HG02885 (cell line): Measurements from ENCODE around the gene KMT5C.

Experiments
- ATAC-seq: cut with Tn5 transposase; IDR thresholded peaks from one replicate; pipeline ENCODE4 v1.9.1; 2021; ENCODE audit warnings: mild to moderate bottlenecking; ENCODE audit not compliant: unreplicated experiment, poor library complexity

The KMT5C gene

DNA sequence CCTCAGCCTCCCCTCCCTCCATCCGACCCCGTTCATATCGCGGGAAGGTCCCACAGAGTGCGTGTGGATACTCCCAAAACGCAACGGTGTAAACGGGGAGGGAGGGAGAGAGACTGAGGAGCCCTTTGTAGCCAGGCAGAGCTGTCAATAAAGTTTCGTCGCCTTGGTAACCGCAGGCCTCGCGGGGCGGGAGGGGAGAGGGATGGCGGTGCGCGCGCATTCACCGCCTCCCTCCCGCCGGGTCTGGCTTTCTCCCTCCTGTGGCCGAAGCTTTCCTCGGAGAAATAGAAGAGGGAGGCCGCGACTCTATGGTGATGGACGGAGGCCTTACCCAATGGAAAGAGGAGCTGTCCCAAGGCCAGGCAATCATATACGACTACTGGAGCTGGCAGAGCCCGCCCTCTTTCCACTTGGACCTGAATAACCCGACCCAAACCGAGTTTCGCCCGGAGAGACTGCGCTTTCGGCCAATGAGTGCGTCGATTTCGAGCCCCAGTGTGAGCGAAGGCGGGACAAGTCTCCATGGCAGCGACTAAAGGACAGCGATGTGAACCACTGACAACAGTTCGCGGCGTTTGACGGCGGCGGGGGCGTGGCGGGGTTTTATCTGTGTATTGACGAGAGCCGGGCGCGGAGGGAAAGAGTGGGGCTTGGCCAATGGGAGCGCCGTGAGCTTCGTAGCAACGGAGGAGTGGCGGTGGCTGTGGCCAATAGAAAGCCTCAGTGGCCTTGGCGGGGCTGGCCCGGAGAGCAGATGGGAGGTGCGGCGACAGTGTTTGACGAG lies at the start of gene KMT5C:
KMT5C (plus strand) TSS at position 772 of the 784 bp plus-strand sequence. CDS start 2,061 bp downstream, outside the sequence.
- ATAC-seq, result peak; percentile 83

DNA sequence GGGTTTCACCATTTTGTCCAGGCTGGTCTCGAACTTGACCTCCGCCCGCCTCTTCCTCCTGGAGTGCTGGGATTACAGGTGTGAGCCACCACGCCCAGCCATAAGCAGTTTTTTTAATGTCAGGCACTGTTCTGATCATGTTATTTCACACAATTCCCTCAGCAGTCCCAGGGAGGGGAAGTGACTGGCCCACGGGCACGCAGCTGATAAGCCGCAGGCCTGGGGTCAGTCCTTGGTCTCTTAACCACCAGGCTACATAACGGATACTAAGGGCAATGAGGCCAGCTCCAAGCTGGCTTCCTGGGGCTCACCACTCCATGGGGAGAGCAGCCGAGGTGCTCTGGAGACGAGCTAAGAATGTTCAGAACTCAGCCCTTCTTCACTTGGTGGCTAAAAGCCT lies 42.4 kb upstream of the KMT5C start:
- no peak for ATAC-seq

DNA sequence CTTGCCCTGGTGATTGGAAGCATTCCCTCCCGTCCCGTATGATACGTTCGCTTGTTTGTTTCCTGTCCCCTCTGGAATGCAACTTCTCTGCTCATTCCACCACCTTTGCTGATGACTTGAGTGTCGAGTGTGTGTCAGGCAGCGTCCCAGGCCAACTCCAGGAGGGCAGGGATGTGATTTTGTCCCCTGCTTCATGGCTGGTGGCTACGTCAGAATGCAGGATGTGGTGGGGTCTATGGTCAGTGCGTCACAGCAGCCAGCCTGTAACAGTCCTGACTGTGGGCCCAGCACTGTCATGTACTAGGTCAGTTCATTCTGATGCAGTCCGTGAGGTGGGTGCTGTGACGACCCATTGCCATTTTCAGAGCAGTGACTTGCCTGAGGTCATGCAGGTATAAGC lies 39.7 kb upstream of the KMT5C start:
- no peak for ATAC-seq

DNA sequence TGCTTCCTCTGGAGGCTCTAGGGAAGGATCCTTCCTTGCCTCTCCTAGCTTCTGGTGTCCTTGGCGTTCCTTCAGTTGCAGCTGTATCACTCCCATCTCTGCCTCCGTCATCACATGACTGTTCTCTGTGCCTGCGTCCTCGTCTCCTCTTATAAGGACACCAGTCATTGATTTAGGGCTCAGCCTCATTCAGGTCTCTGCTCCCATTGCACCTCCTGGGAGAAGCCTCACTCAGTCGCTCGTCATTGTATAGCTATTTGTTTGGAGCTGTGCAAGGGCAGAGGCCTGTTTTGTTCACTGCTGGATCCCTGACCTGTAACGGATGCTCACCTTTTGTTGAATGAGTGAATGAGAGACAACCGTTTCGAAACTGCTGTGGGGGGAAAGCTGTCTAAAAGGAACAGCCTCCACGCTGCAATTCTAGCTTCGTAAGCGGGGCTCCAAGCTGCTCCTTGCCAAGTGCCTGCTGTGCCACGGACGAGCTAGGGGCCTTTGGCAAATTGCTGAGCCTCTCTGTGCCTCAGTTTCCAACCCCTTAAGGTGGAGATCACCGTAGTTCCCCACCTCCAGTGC lies 38.7 kb upstream of the KMT5C start:
- ATAC-seq, result no peak

DNA sequence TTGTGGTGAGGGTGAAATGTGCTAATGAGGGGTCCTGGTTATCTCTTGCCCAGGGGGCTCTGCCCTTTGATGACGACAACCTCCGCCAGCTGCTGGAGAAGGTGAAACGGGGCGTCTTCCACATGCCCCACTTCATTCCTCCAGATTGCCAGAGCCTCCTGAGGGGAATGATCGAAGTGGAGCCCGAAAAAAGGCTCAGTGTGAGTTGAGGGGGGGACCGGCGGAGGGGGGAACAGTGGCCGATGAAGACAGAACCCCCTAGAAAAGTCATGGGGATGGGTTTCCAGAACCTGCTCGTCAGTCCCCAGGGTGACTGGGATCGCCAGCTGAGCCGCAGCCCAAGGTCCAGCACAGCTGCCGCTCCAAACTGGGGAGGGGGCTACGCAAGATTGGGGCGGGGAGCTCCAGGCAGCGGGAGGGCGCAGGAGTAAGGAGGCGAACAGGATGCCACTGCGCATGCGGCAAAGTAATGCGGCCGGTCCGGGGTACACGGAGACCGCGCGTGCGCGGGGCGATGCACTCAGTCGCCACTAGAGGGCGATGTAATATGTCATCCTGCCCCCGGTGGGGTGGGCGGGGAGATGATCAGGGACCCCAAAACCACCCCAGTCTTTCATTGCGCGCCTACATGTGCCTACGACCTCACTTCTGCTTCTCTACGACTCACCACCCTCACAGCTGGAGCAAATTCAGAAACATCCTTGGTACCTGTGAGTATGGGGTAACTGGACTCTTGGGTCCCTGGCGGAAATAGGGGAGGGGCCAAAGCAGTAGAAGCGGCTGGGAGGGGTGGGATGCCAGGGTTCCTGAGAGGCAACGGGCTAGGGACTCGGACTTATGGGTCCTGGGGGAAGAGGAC lies 38.0 kb upstream of the KMT5C start:
- peak; percentile 79 for ATAC-seq

DNA sequence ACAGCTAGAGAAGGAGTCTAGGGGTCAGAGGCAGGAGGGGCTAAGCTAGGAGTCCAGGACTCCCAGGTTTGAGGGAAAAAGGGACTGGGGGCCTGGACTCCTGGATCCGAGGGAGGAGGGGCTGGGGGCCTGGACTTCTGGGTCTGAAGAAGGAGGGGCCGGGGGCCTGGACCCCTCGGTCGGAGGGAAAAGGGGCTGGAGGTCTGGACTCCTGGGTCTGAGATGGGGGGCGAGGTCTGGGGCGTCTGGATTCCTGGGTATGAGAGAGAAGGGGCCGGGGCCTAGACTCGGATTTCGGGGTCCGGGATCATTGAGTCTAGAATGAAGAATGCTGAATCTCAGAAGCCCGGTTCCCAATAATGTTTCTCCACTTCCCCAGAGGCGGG lies 37.4 kb upstream of the KMT5C start:
- no peak for ATAC-seq

DNA sequence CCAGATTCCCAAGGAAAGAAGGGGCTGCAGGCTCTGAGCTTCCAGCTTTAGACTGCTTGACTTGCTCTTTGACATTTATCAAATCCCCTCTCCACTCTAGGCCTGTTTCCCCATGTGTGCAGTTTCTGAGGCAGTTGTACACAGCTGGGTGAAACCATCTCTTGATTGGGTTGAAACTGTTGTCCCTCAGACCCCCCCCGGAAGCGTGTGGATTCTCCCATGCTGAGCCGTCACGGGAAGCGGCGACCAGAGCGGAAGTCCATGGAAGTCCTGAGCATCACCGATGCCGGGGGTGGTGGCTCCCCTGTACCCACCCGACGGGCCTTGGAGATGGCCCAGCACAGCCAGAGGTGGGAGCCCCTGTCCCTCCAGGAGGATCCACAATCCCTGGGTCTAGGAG lies 36.2 kb upstream of the KMT5C start:
- no peak for ATAC-seq

DNA sequence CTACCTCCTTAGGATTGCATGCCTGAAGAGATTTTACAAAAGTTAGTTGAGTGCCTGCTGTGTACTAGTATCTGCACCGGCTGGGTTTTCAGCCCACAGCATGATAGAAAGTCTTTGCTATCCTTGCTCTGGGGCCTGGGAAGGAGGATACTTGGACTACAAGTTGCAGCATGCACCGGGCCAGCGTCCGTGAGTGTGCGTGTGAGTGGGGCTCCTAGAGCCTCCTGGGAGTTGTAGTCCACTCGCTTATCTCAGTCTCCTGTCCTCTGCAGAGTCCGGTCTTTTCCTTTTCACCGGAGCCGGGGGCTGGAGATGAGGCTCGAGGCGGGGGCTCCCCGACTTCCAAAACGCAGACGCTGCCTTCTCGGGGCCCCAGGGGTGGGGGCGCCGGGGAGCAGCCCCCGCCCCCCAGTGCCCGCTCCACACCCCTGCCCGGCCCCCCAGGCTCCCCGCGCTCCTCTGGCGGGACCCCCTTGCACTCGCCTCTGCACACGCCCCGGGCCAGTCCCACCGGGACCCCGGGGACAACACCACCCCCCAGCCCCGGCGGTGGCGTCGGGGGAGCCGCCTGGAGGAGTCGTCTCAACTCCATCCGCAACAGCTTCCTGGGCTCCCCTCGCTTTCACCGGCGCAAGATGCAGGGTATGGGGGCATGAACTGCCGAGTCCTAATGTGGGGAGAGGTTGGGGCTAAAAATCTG lies 35.2 kb upstream of the KMT5C start:
- peak; percentile 50 for ATAC-seq

DNA sequence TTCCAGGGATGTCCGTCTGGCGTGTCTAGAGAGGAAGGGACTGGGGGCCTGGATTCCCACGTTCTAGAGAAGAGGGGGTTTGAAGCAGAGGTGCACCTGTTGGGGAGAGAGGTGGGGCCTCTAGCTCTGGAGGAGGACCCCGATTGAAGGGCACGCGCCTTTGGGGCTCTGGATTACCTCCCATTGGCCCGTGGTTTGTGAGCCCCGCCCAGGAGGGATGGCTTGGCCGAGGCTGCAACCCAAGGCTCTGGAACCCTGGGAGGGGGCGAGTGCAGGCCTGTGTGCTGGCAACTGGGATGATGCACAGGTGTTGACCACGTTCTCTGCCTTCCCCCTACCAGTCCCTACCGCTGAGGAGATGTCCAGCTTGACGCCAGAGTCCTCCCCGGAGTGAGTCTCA lies 34.7 kb upstream of the KMT5C start:
- ATAC-seq, result no peak

DNA sequence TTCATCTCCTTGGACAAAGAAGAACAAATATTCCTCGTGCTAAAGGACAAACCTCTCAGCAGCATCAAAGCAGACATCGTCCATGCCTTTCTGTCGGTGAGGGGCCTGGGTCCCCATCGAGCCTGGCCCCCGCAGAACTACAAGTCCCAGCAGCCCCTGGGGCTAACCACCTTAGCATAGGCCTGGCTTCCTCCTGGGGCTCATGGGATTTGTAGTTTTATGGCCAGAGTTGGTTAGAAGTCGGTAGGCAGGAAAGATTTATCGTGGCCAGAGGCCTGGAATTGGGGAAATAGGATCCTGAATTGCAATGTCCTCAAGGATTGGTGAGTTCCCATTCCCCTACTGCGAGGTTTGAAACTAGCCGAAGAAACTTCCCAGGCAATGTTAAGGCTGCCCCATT lies 34.2 kb upstream of the KMT5C start:
- no peak for ATAC-seq

DNA sequence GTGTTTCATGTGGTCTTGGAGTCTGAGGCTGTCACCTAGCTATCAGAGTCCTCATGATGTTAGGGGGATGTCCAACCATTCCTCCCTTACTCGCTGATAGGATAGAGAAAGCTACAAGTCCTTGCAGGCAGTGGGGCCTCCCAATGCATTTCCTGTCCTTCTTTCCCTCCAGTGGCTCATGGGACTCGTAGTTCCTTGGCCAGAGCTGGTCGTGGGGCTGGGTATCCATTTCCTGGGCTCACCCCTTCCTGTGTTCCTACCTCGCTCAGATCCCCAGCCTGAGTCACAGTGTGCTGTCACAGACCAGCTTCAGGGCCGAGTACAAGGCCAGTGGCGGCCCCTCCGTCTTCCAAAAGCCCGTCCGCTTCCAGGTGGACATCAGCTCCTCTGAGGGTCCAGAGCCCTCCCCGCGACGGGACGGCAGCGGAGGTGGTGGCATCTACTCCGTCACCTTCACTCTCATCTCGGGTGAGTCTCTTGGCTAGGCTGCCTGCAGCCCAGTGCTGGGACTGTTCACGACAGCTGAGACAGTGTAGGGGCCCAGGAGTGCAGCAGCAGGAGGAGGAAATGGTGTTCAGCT lies 33.6 kb upstream of the KMT5C start:
- ATAC-seq, result no peak

DNA sequence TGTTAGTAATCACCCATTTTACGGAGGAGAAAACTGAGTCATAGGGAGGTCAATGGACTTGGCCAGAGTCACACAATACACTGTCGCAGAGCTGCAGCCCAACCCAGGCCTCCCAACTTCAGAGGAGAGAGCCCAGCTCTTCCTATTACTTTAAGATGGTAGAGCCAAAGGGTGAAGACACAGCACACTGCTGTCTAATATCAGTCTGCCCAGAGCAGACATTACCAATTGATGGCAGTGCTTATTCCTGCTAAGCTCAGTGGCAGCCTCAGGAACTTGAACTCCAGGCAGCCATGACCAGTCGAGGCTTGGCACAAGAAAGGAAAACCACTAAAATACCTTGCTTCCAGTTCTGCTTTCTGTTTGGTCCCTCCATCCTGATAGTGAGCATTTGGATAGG lies 33.0 kb upstream of the KMT5C start:
- no peak for ATAC-seq

DNA sequence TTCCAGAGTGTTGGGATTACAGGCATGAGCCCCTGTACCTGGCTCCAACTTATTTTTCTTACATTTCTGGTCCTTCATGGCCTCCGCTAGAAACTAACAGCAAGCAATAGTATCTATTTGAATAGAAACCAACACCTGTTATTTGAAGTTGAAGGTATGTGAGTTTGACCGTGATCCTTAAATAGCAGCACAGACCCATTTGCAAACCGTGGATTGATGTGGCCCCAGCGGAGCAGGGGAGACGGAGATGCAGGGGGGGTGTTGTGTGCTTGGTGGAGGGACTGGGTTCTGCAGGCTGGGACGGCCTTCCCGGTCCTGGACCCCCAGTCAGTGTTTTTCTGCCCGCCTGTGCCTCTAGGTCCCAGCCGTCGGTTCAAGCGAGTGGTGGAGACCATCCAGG lies 31.4 kb upstream of the KMT5C start:
- ATAC-seq, result no peak

DNA sequence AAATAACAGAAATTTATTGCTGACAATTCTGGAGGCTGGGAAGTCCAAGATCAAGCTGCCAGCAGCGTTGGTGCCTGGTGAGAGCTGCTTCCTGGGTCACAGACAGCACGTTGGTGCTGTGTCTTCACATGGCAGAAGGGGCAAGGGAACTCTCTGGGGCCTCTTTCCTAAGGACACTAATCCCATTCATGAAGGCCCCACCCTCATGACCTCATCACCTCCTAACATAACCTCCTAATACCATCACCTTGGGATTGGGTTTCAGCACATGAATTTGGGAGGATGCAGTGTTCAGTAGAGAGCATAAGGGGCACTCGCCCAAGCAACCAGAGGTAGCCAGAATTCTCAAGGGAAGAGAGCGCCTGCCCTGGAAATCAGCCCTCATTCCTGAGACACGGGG lies 30.2 kb upstream of the KMT5C start:
- no peak for ATAC-seq

DNA sequence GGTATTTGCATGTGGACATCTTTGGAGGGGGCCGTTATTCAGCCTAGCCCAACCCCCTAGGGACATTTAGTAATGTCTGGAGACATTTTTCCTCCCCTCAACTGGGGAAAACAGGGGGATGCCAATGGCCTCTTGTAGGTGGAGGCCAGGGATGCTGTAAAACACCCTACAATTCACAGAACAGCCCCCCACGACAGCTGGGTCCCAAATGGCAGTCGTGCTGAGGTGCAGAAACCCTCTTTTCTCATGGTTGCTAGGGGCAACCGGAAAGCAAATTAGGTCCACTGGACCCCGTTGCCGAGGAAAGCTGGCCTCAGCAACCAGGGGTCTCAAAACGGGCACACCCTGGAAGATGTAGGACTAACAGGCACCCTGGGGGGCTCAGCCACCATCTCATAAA lies 29.2 kb upstream of the KMT5C start:
- no peak for ATAC-seq

DNA sequence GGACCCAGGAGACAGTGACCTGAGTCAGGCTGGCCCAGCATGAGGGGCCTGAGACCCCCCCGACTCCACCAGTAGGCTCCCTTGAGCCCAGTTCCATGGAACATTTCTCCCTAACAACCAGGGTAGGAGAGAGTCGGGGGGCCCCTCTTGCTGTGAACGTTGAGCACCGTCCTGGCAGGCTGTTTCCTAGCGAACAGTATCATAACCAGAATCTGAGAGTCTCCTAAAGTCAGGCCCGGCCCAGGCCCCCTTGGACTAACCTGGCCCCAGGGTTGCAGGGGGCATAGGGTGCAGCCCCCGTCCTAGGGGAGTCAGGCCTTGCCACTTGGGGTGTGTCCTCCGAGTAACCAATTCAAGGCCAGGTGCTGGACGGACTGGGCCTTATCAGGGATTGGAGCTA lies 28.3 kb upstream of the KMT5C start:
- ATAC-seq, result no peak

DNA sequence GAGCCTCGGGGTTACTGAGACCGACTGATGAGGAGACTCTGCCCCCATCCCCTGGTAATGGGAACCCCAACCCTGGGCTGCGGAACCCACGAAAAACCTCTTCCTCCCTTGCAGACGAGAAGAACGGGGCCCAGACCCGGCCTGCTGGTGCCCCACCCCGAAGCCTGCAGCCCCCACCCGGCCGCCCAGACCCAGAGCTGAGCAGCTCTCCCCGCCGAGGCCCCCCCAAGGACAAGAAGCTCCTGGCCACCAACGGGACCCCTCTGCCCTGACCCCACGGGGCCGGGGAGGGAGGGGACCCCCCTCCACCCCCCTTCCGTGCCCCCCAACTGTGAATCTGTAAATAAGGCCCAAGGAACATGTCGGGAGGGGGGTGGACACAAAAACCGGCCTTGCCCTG lies 27.9 kb upstream of the KMT5C start:
- no peak for ATAC-seq

DNA sequence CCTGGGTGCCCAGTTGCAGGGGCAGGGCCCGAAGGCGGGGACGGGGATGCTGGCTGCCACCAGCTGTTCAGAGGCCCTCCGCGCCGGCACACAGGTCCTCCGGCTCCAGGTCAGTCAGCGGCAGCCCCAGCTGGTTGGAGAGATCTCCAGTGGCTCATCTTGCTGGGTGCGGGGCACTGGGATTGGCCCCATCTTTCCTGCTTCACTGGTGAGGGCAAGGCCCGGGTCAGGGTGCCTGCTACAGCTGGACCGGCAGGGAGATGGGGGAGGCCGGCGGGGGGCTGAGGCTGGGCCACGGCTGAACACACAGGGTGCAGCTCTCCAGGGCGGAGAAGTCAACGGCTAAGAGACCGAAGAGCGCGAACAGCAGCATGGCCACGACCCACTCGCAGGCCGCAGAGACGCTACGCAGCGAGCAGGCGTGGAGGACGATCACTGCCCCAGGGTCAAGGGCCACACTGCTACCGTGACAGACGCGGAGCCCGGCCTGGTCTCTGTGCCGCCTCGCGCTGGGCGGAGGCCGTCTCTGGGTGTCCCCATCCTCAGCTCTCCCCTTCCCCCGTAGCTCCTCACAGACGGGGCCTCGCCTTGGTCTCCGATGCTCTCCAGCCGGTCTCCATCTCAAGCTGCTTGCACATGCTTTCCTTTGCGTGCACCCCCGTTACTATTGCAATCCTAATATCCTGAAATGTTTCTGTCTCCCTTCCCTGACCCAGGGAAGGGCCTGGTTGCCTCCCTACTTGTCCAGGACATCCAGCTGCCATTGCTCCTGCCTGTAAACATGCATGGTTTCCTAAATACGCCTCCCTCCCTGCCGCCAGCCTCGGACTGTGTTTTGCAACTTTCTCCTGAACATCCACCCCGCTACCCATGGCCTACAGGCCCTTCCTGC lies 26.8 kb upstream of the KMT5C start:
- ATAC-seq, result no peak

DNA sequence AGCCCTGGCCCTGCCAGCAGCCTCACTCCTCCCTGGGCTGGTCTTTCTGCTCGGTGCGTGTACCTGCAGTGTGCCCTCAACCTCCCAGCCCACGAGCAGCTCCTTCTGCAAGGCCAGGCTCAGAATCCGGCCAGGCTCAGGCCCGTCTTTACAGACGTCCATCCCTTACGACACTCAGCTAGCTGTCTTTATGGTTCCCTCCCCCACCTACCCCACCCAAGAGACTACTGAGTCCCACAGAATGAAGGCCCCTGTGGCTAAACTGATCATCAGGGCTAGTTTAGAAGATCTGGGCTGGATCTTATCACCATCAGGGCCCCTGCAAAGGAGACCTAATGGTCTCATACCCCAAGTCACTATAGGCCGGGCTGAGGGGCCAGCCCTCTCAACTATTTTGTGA lies 25.3 kb upstream of the KMT5C start:
- ATAC-seq, result no peak
